SK-N-SH (cell line): ENCODE results near the gene CCDC88C. TPM values are rescaled to one million over a fixed set of nuclear protein-coding genes. Genes with fewer than 3 reads are reported as not detected.

ENCODE experiments used
- CTCF ChIA-PET: fragments of 300-600, 350-600 bp; formaldehyde crosslinking; extraction: SDS; loops from one replicate; lab custom pipeline; 2021; lab: Yijun Ruan, JAX
- POLR2A ChIA-PET: fragments of 350-600 bp; sonication (Branson Sonifier 250); formaldehyde crosslinking; extraction: SDS; loops from one replicate; lab custom pipeline; 2020; ENCODE audit warnings: antibody characterized with exemption, inconsistent platforms; lab: Yijun Ruan, JAX
- DNase-seq: peaks from one replicate; pipeline ENCODE4 v3.0.0; 2012
- H2AFZ ChIP-seq: fragments of 200-600 bp; sonication (generic); 2 replicates; pipeline ENCODE4 v1.8.1; 2016; ENCODE audit warnings: antibody characterized with exemption, mild to moderate bottlenecking, low read depth
- H3F3A ChIP-seq: fragments of 200-600 bp; sonication (generic); replicated peaks from 2 replicates; pipeline ENCODE3; 2016; ENCODE audit warnings: antibody characterized with exemption, mild to moderate bottlenecking; ENCODE audit not compliant: insufficient read depth
- H3K27ac ChIP-seq, 2 experiments: fragments of 200-500 bp in 1 of 2; fragments of 200-600 bp in 1 of 2; sonication (Bioruptor generic) in 1 of 2; sonication (generic), shearing (Covaris generic) in 1 of 2; 2 replicates each; pipeline versions ENCODE4 v1.5.1 to v1.6.1; 2014 to 2016; ENCODE audit warnings: low read depth in 2 of 2, inconsistent platforms in 1 of 2, low read length in 1 of 2, mild to moderate bottlenecking in 1 of 2, mixed read lengths in 1 of 2
- H3K27me3 ChIP-seq: fragments of 200-600 bp; sonication (generic), shearing (Covaris generic); 2 replicates; pipeline ENCODE4 v1.6.1; 2016; ENCODE audit warnings: mixed run types; ENCODE audit not compliant: insufficient read depth
- H3K36me3 ChIP-seq, 2 experiments: fragments of 200-500 bp in 1 of 2; fragments of 200-600 bp in 1 of 2; sonication (Bioruptor generic) in 1 of 2; sonication (generic) in 1 of 2; replicated peaks in 1 of 2; 2 replicates each; pipeline versions ENCODE3 to v1.5.1; 2014 to 2016; ENCODE audit warnings: low read length in 1 of 2, mild to moderate bottlenecking in 1 of 2; ENCODE audit not compliant: insufficient read depth in 2 of 2, control insufficient read depth in 1 of 2
- H3K4me1 ChIP-seq, 2 experiments: fragments of 200-500 bp in 1 of 2; fragments of 200-600 bp in 1 of 2; sonication (Bioruptor generic) in 1 of 2; sonication (generic), shearing (Covaris generic) in 1 of 2; 2 replicates each; pipeline versions ENCODE4 v1.5.1 to v1.6.1; 2014 to 2016; ENCODE audit warnings: low read depth in 1 of 2, low read length in 1 of 2, mixed run types in 1 of 2; ENCODE audit not compliant: insufficient read depth in 2 of 2, control insufficient read depth in 1 of 2
- H3K4me2 ChIP-seq: fragments of 200-600 bp; sonication (generic), shearing (Covaris generic); 2 replicates; pipeline ENCODE4 v1.6.1; 2017; ENCODE audit warnings: mixed run types
- H3K4me3 ChIP-seq, 2 experiments: fragments of 200-500 bp in 1 of 2; fragments of 200-600 bp in 1 of 2; sonication (Bioruptor generic) in 1 of 2; sonication (generic), shearing (Covaris generic) in 1 of 2; 2 replicates each; pipeline versions ENCODE4 v1.5.1 to v1.8.1; 2014 to 2016; ENCODE audit warnings: low read depth in 2 of 2, inconsistent platforms in 1 of 2, low read length in 1 of 2, mild to moderate bottlenecking in 1 of 2, mixed read lengths in 1 of 2, moderate library complexity in 1 of 2
- H3K79me2 ChIP-seq: fragments of 200-600 bp; sonication (generic); 2 replicates; pipeline ENCODE4 v1.8.1; 2017; ENCODE audit warnings: mild to moderate bottlenecking; ENCODE audit not compliant: insufficient read depth
- H3K9ac ChIP-seq: fragments of 200-600 bp; sonication (generic); 2 replicates; pipeline ENCODE4 v1.6.1; 2017; ENCODE audit warnings: mixed run types
- H3K9me2 ChIP-seq: fragments of 200-600 bp; sonication (generic); 2 replicates; pipeline ENCODE4 v1.6.1; 2017; ENCODE audit warnings: mixed run types
- H3K9me3 ChIP-seq: fragments of 200-600 bp; sonication (generic); 2 replicates; pipeline ENCODE4 v1.6.1; 2017; ENCODE audit warnings: mixed run types, mild to moderate bottlenecking, moderate library complexity
- H4K20me1 ChIP-seq: fragments of 200-600 bp; sonication (generic); 2 replicates; pipeline ENCODE4 v1.6.1; 2017; ENCODE audit warnings: mild to moderate bottlenecking, mixed run types; ENCODE audit not compliant: insufficient read depth
- CHD2 ChIP-seq: fragments of 150-350 bp; IDR thresholded peaks from 2 replicates; pipeline ENCODE4 v1.6.1; 2018; ENCODE audit warnings: low read length; ENCODE audit not compliant: partially characterized antibody
- EP300 ChIP-seq, 2 experiments: IDR thresholded peaks; 2 replicates each; pipeline versions ENCODE4 v1.4.0 to v1.6.1; 2012; ENCODE audit warnings: borderline replicate concordance in 1 of 2, low read depth in 1 of 2, low read length in 1 of 2
- EZH2phosphoT487 ChIP-seq: fragments of 200-600 bp; sonication (generic); IDR thresholded peaks from 2 replicates; pipeline ENCODE4 v1.6.1; 2017; ENCODE audit warnings: low read depth, mixed run types, mild to moderate bottlenecking, antibody characterized with exemption, moderate library complexity, borderline replicate concordance
- FOSL2 ChIP-seq: IDR thresholded peaks from 2 replicates; pipeline ENCODE4 v1.4.0; 2012; ENCODE audit warnings: low read depth, mild to moderate bottlenecking, moderate library complexity, borderline replicate concordance
- FOXJ3 ChIP-seq: sonication (generic); formaldehyde crosslinking; IDR thresholded peaks from 2 replicates; pipeline ENCODE4 v1.5.1; 2020; ENCODE audit warnings: mild to moderate bottlenecking, missing genetic modification reagents
- NFIC ChIP-seq: IDR thresholded peaks from 2 replicates; pipeline ENCODE4 v1.4.0; 2012; ENCODE audit warnings: borderline replicate concordance
- NRF1 ChIP-seq: IDR thresholded peaks from 2 replicates; pipeline ENCODE4 v1.6.1; 2012; ENCODE audit warnings: low read depth, mild to moderate bottlenecking, low read length
- POLR2AphosphoS5 ChIP-seq: IDR thresholded peaks from 2 replicates; pipeline ENCODE4 v1.6.1; 2012; ENCODE audit warnings: low read depth, low read length
- RCOR1 ChIP-seq: fragments of 150-350 bp; IDR thresholded peaks from 2 replicates; pipeline ENCODE4 v1.6.1; 2017; ENCODE audit warnings: antibody characterized with exemption, low read length
- SIN3A ChIP-seq: IDR thresholded peaks from 2 replicates; pipeline ENCODE4 v1.6.1; 2012; ENCODE audit warnings: low read depth, mild to moderate bottlenecking, low read length, moderate library complexity, borderline replicate concordance
- TAF1 ChIP-seq: IDR thresholded peaks from 2 replicates; pipeline ENCODE4 v1.6.1; 2012; ENCODE audit warnings: low read depth, mild to moderate bottlenecking, low read length, moderate library complexity, borderline replicate concordance
- WGBS: methylation state at CpG from one replicate; pipeline ENCODE4 v1.1.6; 2017; ENCODE audit warnings: low lambda C conversion rate; 5-methylcytosine and 5-hydroxymethylcytosine counted together
- polyA plus RNA-seq, 3 experiments: library from polyadenylated mRNA; depleted of rRNA; stranded (reverse); fragments of >200 nt; gene quantifications; 2 replicates each; pipeline ENCODE4 v1.2.3, GENCODE V29; 2012
- TF ChIP-seq, protein P1 (sequence below): IDR thresholded peaks from 2 replicates; pipeline ENCODE4 v1.4.0; 2012; ENCODE audit warnings: low read depth, borderline replicate concordance
- TF ChIP-seq, protein P2 (sequence below): IDR thresholded peaks from 2 replicates; pipeline ENCODE4 v1.4.0; 2012; ENCODE audit warnings: low read depth, borderline replicate concordance
- TF ChIP-seq, protein P3 (sequence below): IDR thresholded peaks from 2 replicates; pipeline ENCODE4 v1.6.1; 2012; ENCODE audit warnings: mild to moderate bottlenecking, low read depth, low read length, moderate library complexity
- TF ChIP-seq, protein P4 (sequence below): fragments of 150-350 bp; IDR thresholded peaks from 2 replicates; pipeline ENCODE4 v1.6.1; 2016; ENCODE audit warnings: mild to moderate bottlenecking, low read depth, low read length

CCDC88C gene
- polyA plus RNA-seq, 1 of the 3 experiments (the other 2 are of a cell fraction), result 0.39 TPM

DNA sequence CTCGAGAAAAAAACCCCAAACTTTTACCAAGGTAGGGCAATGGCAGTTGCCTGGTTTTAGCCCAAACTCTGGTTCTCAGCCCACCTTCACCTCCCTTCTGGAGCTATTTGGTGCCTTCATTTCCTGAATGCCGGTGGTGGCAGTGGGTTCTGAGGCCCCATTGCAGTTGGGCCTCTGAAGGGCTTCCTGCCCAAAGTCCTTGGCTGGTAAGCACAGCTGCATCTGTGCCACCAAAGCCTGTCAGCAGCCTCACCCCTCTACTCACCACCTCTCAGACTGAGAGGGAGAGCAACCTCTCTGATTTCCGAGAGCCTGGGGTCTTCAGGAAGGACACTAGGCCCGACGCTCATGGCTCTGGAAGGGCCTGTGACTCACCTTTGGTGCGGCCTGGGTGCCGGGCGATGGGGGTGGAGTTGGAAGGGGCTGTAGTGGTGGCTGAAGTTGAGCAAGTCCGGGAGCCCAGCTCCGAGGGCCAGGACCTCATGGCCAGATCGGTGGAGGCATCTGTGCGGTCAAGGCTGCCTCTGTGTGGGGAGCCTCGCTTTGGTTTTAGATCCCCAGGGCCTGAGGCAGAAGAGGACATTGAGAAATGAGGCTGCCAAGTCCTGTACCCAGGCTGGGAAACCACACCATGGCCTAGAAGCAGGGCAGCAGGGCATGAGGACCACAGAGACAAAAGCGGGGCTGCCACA, 134.5 kb downstream of the CCDC88C start:
- Histone ChIP-seq H3K27me3 (no peaks in the 10 kb centered on the region), H3K4me2 (no peak overlapping the region), H3K4me1 (peaks cover 20 to 52% of the 10 kb centered on the region in 2 experiments; a peak in 3 of 4 replicates), H2AFZ (peak overlapping the region; percentile 86; the same call in 1 of the 2 replicates), H3F3A (no peaks in the 10 kb centered on the region), H3K9me3 (no peaks in the 10 kb centered on the region), H3K4me3 (no peak overlapping the region), H3K9me2 (no peaks in the 10 kb centered on the region), H4K20me1 (no peaks in the 10 kb centered on the region), H3K36me3 (no peaks in the 10 kb centered on the region), H3K79me2 (no peaks in the 10 kb centered on the region), H3K9ac (no peak overlapping the region), H3K27ac (peak overlapping the region; percentile 45 to 99; a peak in 3 of 4 replicates)
- POLR2A ChIA-PET, result interaction anchor here (3.0 kb wide), 1 partner anchor 26 kb away, joined by 17 read pairs; no protein-coding TSS in a partner anchor
- 93% methylated on average over 14 of the region's 14 CpGs for WGBS
- CTCF ChIA-PET, result interaction anchor here (1.1 to 18.4 kb wide), 6 partner anchors 12 to 108 kb away, joined by 3 to 391 read pairs (median 6); no protein-coding TSS in a partner anchor
- TF ChIP-seq EP300 (IDR thresholded peaks at IDR 0.05; ENCODE audit: borderline replicate concordance in 1 of 2, low read depth in 1 of 2, low read length in 1 of 2) (no peak), CHD2 (no peak), SIN3A (no peak), FOXJ3 (no peak), TAF1 (no peak), RCOR1 (no peak), POLR2AphosphoS5 (no peak), NRF1 (no peak), EZH2phosphoT487 (no peak), NFIC (no peak), FOSL2 (no peak)
- TF ChIP-seq, protein P1, sequence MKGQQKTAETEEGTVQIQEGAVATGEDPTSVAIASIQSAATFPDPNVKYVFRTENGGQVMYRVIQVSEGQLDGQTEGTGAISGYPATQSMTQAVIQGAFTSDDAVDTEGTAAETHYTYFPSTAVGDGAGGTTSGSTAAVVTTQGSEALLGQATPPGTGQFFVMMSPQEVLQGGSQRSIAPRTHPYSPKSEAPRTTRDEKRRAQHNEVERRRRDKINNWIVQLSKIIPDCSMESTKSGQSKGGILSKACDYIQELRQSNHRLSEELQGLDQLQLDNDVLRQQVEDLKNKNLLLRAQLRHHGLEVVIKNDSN, result no peak
- TF ChIP-seq, protein P2, sequence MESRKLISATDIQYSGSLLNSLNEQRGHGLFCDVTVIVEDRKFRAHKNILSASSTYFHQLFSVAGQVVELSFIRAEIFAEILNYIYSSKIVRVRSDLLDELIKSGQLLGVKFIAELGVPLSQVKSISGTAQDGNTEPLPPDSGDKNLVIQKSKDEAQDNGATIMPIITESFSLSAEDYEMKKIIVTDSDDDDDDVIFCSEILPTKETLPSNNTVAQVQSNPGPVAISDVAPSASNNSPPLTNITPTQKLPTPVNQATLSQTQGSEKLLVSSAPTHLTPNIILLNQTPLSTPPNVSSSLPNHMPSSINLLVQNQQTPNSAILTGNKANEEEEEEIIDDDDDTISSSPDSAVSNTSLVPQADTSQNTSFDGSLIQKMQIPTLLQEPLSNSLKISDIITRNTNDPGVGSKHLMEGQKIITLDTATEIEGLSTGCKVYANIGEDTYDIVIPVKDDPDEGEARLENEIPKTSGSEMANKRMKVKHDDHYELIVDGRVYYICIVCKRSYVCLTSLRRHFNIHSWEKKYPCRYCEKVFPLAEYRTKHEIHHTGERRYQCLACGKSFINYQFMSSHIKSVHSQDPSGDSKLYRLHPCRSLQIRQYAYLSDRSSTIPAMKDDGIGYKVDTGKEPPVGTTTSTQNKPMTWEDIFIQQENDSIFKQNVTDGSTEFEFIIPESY, result no peak
- TF ChIP-seq, protein P3, sequence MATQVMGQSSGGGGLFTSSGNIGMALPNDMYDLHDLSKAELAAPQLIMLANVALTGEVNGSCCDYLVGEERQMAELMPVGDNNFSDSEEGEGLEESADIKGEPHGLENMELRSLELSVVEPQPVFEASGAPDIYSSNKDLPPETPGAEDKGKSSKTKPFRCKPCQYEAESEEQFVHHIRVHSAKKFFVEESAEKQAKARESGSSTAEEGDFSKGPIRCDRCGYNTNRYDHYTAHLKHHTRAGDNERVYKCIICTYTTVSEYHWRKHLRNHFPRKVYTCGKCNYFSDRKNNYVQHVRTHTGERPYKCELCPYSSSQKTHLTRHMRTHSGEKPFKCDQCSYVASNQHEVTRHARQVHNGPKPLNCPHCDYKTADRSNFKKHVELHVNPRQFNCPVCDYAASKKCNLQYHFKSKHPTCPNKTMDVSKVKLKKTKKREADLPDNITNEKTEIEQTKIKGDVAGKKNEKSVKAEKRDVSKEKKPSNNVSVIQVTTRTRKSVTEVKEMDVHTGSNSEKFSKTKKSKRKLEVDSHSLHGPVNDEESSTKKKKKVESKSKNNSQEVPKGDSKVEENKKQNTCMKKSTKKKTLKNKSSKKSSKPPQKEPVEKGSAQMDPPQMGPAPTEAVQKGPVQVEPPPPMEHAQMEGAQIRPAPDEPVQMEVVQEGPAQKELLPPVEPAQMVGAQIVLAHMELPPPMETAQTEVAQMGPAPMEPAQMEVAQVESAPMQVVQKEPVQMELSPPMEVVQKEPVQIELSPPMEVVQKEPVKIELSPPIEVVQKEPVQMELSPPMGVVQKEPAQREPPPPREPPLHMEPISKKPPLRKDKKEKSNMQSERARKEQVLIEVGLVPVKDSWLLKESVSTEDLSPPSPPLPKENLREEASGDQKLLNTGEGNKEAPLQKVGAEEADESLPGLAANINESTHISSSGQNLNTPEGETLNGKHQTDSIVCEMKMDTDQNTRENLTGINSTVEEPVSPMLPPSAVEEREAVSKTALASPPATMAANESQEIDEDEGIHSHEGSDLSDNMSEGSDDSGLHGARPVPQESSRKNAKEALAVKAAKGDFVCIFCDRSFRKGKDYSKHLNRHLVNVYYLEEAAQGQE, result no peak
- TF ChIP-seq, protein P4, sequence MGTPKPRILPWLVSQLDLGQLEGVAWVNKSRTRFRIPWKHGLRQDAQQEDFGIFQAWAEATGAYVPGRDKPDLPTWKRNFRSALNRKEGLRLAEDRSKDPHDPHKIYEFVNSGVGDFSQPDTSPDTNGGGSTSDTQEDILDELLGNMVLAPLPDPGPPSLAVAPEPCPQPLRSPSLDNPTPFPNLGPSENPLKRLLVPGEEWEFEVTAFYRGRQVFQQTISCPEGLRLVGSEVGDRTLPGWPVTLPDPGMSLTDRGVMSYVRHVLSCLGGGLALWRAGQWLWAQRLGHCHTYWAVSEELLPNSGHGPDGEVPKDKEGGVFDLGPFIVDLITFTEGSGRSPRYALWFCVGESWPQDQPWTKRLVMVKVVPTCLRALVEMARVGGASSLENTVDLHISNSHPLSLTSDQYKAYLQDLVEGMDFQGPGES, result no peak
- no peak for DNase-seq
